ENCODE results near the gene ZBTB7C.

Gene ZBTB7C

DNA sequence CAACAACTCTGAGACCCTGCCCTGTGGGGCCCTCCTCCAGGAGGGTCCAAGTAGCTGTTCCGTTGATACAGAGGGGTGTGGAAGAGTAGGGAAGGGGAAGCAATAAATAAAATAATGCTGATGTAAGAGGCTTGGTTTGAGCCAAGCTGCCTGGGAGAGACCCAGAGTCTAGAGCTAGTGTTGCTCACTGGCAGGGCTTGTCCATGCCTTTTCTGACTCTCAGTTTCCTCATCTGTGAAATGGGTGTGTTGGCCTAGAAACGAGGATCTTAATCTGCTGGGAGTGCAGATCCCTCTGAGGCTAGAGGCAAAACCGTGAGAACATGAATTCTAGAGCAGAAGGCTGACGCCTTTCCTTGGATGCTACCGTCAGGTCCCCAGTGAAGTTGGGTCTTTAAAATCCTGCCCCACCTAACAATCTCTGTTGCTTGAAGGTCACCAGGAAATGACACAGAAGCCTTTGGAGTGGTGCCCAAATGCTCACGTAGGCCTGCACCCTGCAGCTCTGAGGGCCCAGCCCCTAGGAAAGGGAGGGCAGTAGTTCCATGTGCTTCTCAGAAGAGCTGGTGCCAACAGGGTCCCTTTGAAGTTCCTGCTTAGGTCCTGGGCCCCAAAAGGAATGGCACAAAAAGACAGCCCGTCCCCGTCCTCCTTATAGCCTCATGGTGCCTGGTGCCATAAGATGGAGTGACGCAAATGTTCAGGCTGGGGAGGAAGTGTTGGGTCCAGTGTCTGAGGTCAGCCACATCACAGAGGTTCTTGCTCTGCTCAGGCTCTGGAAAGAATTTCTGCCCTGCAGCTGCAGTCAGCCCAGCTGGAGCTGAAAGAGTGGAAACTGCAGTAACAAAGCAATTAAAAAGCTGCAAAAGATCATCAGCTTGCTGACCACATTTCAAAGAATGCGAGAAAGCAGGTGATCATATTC is 405.5 kb downstream of the ZBTB7C start:
- no peak for DNase-seq (ENCODE audit: low read depth, low spot score)
- H3K27ac ChIP-seq, result peak overlapping the region; percentile 17

DNA sequence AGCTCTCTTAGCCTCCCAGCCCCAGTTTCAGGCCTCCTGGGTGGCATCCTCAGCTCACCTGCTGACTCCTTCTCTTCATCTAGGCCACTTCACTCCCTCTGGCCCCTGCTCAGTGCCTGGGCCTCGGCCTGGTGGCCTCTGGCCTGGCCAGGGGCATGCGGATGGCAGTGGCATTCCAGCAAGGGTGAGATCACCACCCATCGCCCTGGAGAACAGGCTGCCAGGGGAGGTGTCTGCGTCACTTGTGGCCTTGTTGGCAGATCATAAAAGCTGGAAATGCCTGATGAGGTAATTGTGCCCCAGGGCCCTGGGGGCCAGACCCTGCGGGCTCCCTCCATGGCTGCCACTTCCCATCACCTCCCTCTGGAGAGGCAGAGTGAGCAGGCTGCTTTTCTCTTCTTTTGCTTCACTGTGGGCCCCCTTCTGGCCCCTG is 406.2 kb downstream of the ZBTB7C start:
- peak overlapping the region; percentile 17 for H3K27ac ChIP-seq
- peak; percentile 27 for DNase-seq (ENCODE audit: low read depth, low spot score)

- H3K27ac ChIP-seq, result no peak overlapping the region
- no peak for DNase-seq (ENCODE audit: low read depth, low spot score)
These were observed 408.5 kb downstream of the ZBTB7C start for GRCh38 chr18:48000701-48001100.

- H3K27ac ChIP-seq, result no peak overlapping the region
- DNase-seq (ENCODE audit: low read depth, low spot score), result no peak
These were observed 409.4 kb downstream of the ZBTB7C start for GRCh38 chr18:47999801-48000248.

DNA sequence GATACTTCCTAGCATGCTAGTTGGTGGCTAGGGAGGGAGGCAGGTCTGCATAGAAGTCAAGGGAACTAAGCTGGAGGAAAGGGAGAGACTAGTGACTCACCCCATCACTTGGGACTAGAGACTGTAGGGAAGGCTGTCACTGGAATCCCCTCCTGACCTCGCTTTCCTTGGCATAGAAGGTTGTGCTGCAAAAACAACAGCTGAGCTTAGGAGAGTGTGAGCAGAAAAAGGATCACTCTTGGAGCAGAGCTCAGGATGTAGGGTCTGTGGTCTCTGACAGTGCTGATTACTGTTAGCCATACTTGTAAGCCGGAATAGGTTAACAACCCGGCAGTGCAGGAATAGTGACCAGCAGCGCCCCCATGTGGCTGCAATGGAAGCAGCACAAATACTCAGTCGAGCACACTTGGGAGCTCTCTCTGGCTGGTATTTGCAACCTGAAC is 411.8 kb downstream of the ZBTB7C start:
- no peak overlapping the region for H3K27ac ChIP-seq
- DNase-seq (ENCODE audit: low read depth, low spot score), result no peak

GRCh38 chr18:47996091-47996541 is 413.1 kb downstream of the ZBTB7C start:
- DNase-seq (ENCODE audit: low read depth, low spot score), result no peak

GRCh38 chr18:47995654-47996053 is 413.5 kb downstream of the ZBTB7C start:
- H3K27ac ChIP-seq, result no peak overlapping the region
- no peak for DNase-seq (ENCODE audit: low read depth, low spot score)

More at GRCh38 chr18:47996091-47996541, 413.1 kb downstream of the ZBTB7C start:
- H3K27ac ChIP-seq, result no peak overlapping the region

GRCh38 chr18:47993409-47993808 is 415.8 kb downstream of the ZBTB7C start:
- DNase-seq (ENCODE audit: low read depth, low spot score), result no peak
- H3K27ac ChIP-seq, result no peak overlapping the region

- DNase-seq (ENCODE audit: low read depth, low spot score), result no peak
- no peak overlapping the region for H3K27ac ChIP-seq
These were observed 416.2 kb downstream of the ZBTB7C start for GRCh38 chr18:47992976-47993375.

DNA sequence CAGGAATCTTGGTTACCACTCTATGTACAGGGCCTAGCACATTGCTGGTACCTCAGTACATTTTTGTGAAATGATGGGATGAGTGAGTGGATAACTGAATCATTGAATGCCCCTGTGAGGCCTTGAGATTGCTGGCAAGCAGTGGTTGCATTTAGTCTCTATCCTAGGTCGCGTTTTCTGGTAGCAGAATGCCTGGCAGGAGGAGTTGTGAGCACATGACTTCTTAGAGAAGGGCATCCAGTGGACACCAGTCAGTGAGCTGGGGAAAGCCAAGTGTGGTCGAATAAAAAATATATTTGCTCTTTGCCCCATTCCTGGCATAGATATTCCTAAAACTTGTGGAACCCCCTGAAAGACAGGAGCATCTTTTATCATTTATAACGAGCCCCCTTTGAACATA is 416.9 kb downstream of the ZBTB7C start:
- no peak overlapping the region for H3K27ac ChIP-seq
- no peak for DNase-seq (ENCODE audit: low read depth, low spot score)

- no peak for DNase-seq (ENCODE audit: low read depth, low spot score)
- H3K27ac ChIP-seq, result no peak overlapping the region
These were observed 418.2 kb downstream of the ZBTB7C start for GRCh38 chr18:47990981-47991380.

DNA sequence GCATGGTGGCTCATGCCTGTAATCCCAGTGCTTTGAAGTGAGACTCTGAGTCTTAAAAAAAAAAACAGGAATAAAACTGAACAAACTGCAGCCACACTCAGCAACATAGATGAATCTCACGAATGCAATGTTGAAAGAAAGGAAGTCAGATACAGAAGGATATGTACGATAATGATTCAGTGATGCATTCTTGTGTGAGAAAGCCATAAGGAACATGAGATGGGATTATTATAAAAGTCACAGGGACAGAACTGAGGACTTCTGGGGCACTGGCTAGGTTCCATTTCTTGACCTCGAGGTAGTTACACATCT is 421.8 kb downstream of the ZBTB7C start:
- no peak for DNase-seq (ENCODE audit: low read depth, low spot score)
- no peak overlapping the region for H3K27ac ChIP-seq

- DNase-seq (ENCODE audit: low read depth, low spot score), result no peak
- H3K27ac ChIP-seq, result no peak overlapping the region
These were observed 422.4 kb downstream of the ZBTB7C start for GRCh38 chr18:47986620-47987387.

DNA sequence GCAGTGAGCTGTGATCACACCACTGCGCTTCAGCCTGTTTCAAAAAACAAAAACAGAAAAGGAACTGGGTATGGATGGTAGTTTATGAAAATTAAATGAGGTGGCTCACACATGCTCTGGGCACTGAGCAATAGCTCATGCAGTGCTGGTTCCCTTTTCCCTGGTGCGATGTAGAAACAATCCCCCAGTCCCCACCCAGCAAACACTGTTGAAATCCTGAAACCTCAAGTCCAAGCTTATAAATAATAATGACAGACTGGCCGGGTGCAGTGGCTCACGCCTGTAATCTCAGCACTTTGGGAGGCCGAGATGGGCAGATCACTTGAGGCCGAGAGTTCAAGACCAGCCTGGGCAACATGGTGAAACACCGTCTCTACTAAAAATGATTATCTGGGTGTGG is 423.3 kb downstream of the ZBTB7C start:
- DNase-seq (ENCODE audit: low read depth, low spot score), result no peak
- H3K27ac ChIP-seq, result no peak overlapping the region

- no peak overlapping the region for H3K27ac ChIP-seq
- no peak for DNase-seq (ENCODE audit: low read depth, low spot score)
These were observed 424.2 kb downstream of the ZBTB7C start for GRCh38 chr18:47984991-47985390.

GRCh38 chr18:47983946-47984345 is 425.2 kb downstream of the ZBTB7C start:
- DNase-seq (ENCODE audit: low read depth, low spot score), result no peak
- H3K27ac ChIP-seq, result no peak overlapping the region

DNA sequence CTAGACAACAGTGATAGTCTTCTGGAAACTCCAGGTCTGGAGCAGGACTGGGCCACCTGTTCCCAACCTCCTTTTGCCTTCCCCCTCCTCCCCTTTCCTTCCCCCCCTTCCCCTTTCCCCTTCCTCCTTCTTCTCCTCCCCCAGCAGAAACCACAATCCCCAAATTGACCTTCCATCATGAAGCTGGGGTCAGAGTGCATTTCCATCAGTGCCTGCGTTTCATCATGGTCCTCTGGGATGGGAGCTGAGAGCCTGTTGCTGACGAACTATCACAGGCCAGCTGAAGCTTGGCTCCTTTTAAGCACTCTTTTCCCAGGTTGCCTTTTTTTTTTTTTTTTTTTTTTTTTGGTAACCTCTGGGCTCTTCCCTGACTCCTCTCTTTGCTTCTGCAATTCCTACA is 426.1 kb downstream of the ZBTB7C start:
- H3K27ac ChIP-seq, result no peak overlapping the region
- DNase-seq (ENCODE audit: low read depth, low spot score), result no peak

DNA sequence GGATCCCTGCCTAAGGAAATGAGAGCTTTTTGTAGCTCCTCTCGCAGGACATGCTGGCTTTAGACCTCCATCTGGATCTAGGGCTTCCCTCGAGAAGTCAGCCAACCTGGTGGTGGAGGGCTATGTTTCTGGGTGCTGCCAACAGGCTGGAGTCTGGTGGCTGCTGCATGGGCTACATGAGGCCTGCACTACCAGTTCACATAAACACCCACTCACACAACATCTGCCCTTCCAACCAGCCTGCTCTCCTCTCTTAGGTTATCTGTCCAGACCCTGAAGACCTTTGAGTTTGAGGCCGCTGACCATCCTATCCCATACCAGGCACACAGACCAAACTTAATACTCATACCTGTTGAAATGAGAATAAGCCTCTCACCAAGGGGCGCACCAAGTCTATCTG is 427.4 kb downstream of the ZBTB7C start:
- no peak overlapping the region for H3K27ac ChIP-seq
- DNase-seq (ENCODE audit: low read depth, low spot score), result no peak

GRCh38 chr18:47981320-47981719 is 427.9 kb downstream of the ZBTB7C start:
- DNase-seq (ENCODE audit: low read depth, low spot score), result no peak
- no peak overlapping the region for H3K27ac ChIP-seq

- H3K27ac ChIP-seq, result no peak overlapping the region
- no peak for DNase-seq (ENCODE audit: low read depth, low spot score)
These were observed 429.5 kb downstream of the ZBTB7C start for GRCh38 chr18:47979611-47980200.

GRCh38 chr18:47978603-47979002 is 430.6 kb downstream of the ZBTB7C start:
- DNase-seq (ENCODE audit: low read depth, low spot score), result no peak

More at GRCh38 chr18:47978603-47979002, 430.6 kb downstream of the ZBTB7C start:
- no peak overlapping the region for H3K27ac ChIP-seq
